ENCODE measurements around the gene CHAF1A.
A peak's percentile ranks its signal among the peaks of the same experiment; 100 is the strongest.

Gene CHAF1A

DNA sequence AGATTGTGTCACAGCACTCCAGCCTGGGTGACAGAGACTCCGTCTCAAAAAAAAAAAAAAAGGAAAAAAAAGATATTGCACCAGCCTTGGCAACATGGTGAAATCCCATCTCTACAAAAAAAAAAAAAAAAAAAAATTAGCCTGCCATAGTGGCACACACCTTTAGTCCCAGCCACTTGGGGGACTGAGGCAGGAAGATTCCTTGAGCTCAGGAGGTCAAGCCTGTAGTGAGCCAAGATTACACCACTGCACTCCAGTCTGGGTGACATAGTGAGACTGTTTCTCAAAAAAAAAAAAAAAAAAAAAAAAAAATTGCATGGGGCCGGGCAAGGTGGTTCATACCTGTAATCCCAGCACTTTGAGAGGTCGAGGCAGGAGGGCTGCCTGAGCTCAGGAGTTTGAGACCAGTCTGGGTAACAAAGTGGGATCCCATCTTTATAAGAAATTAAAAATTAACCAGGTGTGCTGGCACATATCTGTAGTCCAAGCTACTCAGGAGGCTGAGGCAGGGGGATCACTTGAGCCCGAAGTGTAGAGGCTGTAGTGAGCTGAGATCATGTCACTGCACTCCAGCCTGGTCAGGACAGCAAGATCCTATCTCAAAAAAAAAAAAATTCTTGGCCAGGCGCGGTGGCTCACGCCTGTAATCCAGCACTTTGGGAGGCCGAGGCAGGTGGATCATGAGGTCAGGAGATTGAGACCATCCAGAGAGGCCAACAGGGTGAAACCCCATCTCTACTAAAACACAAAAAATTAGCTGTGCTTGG is 62.6 kb downstream of the CHAF1A start:
- DNase-seq, result no peak

- DNase-seq, result no peak
These were observed 65.4 kb downstream of the CHAF1A start for GRCh38 chr19:4467835-4468234.

DNA sequence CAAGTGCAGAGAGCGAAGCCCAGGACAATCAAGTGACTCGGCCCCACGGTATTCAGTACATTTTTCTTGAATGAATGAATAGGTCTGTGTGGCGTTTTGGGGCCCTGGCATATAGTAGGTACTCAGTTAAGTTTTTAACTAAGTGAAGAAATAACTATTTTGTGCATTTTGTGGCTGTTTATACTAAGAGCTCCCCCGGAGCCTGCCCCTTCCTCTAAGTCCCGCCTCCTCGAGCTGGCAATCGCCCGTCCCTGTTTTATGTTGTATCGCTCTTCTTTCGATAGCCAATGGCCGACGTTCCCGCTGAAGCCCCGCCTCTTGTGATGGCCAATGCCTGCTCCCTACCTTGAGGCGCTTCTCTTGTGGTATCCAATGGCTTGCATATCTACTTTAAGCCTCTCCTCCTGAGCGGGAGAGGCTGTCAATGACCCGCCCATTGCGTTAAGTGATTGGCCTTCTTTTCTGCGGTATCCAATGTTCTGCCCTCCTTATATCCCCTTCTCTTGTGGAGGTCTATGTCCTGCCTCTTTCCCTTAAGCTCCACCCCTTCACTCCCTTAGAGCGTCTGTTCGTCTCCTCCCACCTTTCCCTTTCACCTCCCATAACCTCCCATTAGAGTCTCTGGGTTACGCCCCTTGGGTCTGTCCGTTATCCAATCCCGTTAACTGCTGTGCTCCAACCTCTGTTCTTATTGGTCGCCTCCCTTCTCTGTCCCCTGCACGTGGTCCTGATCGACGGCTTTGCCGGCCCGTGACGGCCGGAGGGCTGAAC is 69.1 kb downstream of the CHAF1A start:
- DNase-seq, result peak; percentile 99

- no peak for DNase-seq
These were observed 69.9 kb downstream of the CHAF1A start, which contains the start of gene HDGFL2 for GRCh38 chr19:4472174-4472974. Gene HDGFL2, plus strand, starts transcription at chr19:4472297. Its CDS starts 54 bp downstream, at chr19:4472351.

- DNase-seq, result no peak
These were observed 70.7 kb downstream of the CHAF1A start for GRCh38 chr19:4473011-4473762.

DNA sequence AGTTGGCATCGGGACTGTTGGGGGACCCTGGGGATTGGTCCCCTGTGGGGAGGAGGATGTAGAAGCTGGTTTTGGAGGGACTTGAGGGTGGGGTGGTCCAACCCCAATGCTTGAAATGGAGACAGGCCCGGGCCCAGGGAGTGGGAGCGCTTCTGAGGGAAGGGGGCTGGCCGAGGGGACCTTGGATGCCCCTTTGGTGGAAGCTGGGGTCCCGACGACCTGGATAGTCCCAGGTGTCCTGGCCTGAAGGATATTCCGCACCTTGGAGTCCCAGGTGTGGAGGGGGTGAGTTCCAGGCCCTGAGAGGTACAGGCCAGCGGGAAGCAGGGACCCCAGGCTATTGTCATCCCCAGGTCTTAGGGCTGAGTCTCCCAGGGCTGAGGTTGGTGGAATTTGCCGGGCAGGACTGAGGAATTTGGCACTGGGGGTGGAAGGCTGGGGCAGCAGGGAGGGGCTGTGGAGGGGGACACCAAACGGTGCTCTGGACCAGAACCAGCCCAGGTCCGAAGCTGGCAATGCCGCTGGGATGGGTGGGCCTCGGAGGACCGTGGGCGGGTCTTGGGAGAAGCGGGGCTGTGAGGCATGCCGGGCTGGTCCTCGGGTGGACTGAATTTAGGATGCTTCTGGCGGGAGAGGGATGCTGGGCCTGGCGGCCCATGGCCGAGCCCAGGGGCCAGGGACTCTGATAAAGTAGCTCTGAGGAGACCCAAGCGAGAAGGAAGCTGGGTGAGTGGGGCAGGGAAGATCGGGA is 71.5 kb downstream of the CHAF1A start:
- DNase-seq, result no peak

DNA sequence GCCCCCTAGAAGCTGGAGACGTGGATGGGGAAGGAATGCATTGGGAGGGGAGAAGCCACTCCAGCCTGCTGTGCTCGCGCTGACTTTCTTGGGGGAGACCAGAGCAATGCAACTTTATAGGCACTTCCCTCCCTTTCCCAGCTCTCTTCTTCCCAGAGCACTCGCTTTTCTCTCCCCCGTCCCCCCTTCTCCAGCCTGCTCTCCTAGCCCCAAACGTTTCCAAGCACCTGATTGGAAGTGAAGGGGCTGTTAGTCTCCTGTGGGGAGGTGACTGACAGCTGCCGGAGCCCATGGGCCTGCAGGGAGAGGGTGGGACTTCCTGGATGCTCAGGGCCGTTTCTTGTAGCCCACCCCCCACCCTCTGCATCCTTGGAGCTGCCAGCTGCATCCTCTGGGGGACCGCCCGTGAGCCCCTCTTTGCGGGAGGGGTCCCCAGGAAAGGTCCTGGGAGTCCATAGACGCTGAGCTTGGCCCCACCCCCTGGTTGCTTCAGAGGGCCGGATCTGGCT is 72.1 kb downstream of the CHAF1A start:
- DNase-seq, result peak; percentile 80

GRCh38 chr19:4477034-4477801 is 74.8 kb downstream of the CHAF1A start:
- DNase-seq, result no peak

DNA sequence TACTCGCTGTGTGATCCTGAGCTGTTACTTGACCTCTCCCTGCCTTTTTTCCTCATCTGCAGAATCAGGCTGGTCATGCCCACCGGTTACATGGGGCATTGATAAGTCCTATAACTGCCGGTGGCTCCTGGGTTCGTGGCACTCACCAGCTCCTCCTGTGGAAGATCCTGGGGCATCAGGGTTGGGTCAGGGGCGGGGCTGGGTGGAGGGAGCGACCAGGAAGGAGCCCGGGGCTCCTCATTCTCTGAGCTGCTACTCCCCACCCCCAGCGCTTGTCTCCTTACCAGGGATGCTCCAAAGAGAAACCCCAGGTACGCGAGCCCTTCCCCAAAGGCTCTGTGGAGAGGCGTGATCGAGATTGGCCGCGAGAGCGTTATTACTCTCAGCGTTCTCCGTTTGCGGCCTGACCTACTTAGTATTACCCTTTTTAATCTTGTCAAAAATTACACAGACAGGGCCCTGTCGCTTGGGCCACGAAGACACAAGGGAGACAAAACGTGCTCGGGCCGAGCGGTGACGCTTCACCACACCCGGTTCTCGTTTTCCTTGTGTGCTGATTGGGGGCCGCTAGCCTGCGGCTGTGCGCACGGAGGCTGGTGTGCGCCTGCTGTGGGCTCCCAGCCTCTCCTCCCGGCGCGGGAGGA is 80.4 kb downstream of the CHAF1A start:
- DNase-seq, result no peak

DNA sequence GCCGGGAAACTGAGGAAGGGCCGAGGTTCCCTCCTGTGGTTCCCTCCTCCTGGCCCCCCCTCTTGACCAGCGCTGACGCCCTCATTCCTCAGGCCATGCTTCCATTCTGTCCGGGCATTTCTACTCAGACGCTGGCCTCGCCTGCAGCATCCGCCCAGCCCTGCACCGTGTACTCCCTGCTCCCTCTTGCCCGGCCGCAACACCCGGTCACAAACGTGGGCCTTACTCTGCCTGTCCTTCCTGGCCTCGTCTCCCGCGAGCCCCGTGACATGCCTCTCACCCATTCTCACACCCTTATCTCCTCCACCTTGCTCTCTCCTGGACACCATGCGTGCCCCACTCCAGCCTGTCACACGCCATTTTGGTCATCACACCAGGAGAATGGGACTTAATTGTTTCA is 80.9 kb downstream of the CHAF1A start:
- DNase-seq, result no peak

DNA sequence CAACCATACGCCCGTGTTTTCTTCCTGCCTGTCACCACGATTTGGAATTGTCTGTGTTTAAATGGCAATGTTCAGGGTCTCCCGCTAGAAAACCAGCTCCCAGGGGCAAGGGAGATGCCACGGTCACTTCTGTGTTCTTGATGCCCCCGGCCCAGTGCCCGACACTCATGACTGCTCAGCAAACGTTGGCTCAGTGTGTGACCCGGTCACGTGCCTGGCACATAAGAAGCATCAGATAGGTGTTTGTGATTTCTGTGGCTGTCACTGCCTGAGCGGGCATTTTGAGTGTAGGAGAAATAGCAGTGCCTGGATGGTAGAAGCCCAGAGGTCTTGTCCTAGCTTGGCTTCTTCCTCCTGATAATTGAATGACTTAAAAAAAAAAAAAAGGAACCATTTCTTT is 85.1 kb downstream of the CHAF1A start:
- DNase-seq, result no peak

DNA sequence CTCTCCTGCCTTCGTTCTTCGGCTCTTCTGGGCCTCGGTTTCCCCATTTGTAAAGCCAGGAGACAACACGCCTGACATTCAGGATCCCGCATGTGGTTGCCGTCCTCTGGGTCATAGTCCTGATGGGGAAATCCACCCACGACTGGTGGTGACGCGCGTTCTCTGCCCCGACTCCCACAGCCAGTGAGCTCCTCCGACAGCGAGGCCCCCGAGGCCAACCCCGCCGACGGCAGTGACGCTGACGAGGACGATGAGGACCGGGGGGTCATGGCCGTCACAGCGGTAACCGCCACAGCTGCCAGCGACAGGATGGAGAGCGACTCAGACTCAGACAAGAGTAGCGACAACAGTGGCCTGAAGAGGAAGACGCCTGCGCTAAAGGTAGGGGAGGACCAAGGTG is 86.1 kb downstream of the CHAF1A start:
- no peak for DNase-seq

DNA sequence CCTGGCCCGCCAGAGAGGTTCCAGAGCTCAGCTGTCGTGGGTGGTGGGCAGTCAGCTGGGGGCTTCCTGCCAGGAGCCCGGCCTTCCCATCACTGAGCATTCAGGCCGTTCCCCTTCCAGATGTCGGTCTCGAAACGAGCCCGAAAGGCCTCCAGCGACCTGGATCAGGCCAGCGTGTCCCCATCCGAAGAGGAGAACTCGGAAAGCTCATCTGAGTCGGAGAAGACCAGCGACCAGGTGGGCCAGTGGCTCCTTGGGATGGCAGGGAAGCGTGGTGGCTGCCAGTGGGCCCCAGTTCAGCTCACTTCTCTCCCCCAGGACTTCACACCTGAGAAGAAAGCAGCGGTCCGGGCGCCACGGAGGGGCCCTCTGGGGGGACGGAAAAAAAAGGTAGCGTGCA is 89.0 kb downstream of the CHAF1A start:
- DNase-seq, result no peak

DNA sequence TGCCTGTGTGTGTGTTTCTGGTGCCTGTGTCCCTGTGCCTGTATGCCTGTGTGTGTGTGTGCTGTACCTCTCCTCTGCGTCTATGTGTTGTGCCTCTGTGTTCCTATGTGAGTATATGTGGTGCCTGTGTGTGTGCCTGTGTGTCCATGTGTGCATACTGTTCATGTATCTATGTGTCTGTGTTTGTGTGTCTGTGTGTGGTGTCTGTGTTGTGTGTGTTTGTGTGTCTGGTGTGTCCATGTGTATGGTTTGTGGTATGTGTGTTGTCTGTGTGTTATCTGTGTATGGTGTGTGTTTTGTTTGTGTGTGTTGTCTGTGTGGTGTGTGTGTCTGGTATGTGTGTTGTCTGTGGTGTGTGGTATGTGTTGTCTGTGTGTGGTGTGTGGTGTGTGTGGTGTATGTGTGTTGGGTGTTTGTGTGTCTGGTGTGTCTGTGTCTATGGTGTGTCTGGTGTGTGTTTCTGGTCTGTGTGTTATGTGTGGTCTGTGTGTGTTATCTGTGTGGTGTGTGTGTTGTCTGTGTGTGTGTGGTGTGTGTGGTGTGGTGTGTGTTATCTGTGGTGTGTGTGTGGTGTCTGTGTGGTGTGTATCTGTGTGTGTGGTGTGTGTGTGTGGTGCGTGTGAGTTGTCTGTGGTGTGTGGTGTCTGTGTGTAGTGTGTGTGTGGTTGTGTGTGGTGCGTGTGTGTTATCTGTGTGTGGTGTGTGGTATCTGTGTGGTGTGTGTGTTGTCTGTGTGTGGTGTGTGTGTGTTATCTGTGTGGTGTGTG is 90.1 kb downstream of the CHAF1A start:
- no peak for DNase-seq

Data from femur (tissue), 1 donor.